Breast epithelium (tissue), 3 donors: ENCODE data around the gene CPNE7.

Experiments used
- CTCF ChIP-seq, 3 donors: fragments of 450-650 bp; IDR thresholded peaks; one replicate each; pipeline ENCODE4 v1.5.1; 2016 to 2017; ENCODE audit warnings: antibody characterized with exemption in 3 of 3, mild to moderate bottlenecking in 3 of 3, moderate library complexity in 3 of 3
- POLR2A ChIP-seq: fragments of 450-650 bp; IDR thresholded peaks from one replicate; pipeline ENCODE4 v1.6.1; 2016; ENCODE audit warnings: antibody characterized with exemption, mild to moderate bottlenecking, moderate library complexity
- POLR2AphosphoS5 ChIP-seq, 3 donors: sonication (generic); formaldehyde crosslinking; IDR thresholded peaks; one replicate each; pipeline ENCODE4 v1.6.1; 2017; ENCODE audit warnings: antibody characterized with exemption in 3 of 3

- TF ChIP-seq CTCF (IDR thresholded peaks at IDR 0.05) (no peak), POLR2A (no peak), POLR2AphosphoS5 (IDR thresholded peaks at IDR 0.05) (no peak)
Measured at GRCh38 chr16:89541792-89542191, 33.8 kb upstream of the CPNE7 start.
